H9 (cell line): Measurements from ENCODE around the gene NCAM2. TPM values are rescaled to one million over a fixed set of nuclear protein-coding genes. Genes with fewer than 3 reads are reported as not detected.

Source experiments
- DNase-seq: peaks from one replicate; pipeline ENCODE4 v3.0.0-alpha.2; 2017
- H2AFZ ChIP-seq: one replicate; pipeline ENCODE4 v1.6.1; 2013; ENCODE audit warnings: mild to moderate bottlenecking, low read length, control low read depth, moderate library complexity
- H2AK5ac ChIP-seq: 2 replicates; pipeline ENCODE4 v1.6.1; 2013; ENCODE audit warnings: low read length, control low read depth, mixed read lengths; ENCODE audit not compliant: insufficient read length
- H2BK120ac ChIP-seq: one replicate; pipeline ENCODE4 v1.6.1; 2013; ENCODE audit warnings: low read depth, mild to moderate bottlenecking, low read length, control low read depth, inconsistent platforms; ENCODE audit not compliant: poor library complexity, severe bottlenecking
- H2BK12ac ChIP-seq: 2 replicates; pipeline ENCODE4 v1.6.1; 2013; ENCODE audit warnings: low read length, control low read depth, mixed read lengths, low read depth; ENCODE audit not compliant: insufficient read length
- H2BK15ac ChIP-seq: 2 replicates; pipeline ENCODE4 v1.6.1; 2013; ENCODE audit warnings: low read depth, low read length, control low read depth
- H2BK20ac ChIP-seq: one replicate; pipeline ENCODE4 v1.6.1; 2013; ENCODE audit warnings: low read depth, mild to moderate bottlenecking, low read length, control low read depth, inconsistent platforms; ENCODE audit not compliant: poor library complexity, severe bottlenecking
- H2BK5ac ChIP-seq: 2 replicates; pipeline ENCODE4 v1.6.1; 2013; ENCODE audit warnings: low read length, control low read depth, mixed read lengths; ENCODE audit not compliant: insufficient read length
- H3K14ac ChIP-seq: 2 replicates; pipeline ENCODE4 v1.6.1; 2013; ENCODE audit warnings: low read length, control low read depth; ENCODE audit not compliant: insufficient read depth
- H3K18ac ChIP-seq: 2 replicates; pipeline ENCODE4 v1.6.1; 2013; ENCODE audit warnings: low read depth, mild to moderate bottlenecking, mixed read lengths, low read length, control low read depth; ENCODE audit not compliant: insufficient read length
- H3K23ac ChIP-seq: 2 replicates; pipeline ENCODE4 v1.6.1; 2013; ENCODE audit warnings: low read length, control low read depth, mixed read lengths, low read depth; ENCODE audit not compliant: insufficient read length
- H3K23me2 ChIP-seq: 2 replicates; pipeline ENCODE4 v1.6.1; 2013; ENCODE audit warnings: low read depth, mild to moderate bottlenecking, mixed read lengths, low read length, control low read depth; ENCODE audit not compliant: insufficient read length, poor library complexity, severe bottlenecking
- H3K27ac ChIP-seq: 2 replicates; pipeline ENCODE4 v1.5.1; 2013; ENCODE audit warnings: low read length, control low read depth, mixed read lengths, low read depth; ENCODE audit not compliant: insufficient read length
- H3K27me3 ChIP-seq: 2 replicates; pipeline ENCODE4 v1.6.1; 2013; ENCODE audit warnings: low read length, control low read depth, inconsistent platforms; ENCODE audit not compliant: insufficient read depth
- H3K4ac ChIP-seq: 2 replicates; pipeline ENCODE4 v1.6.1; 2013; ENCODE audit warnings: low read depth, mild to moderate bottlenecking, control low read depth, inconsistent platforms, low read length, moderate library complexity
- H3K4me1 ChIP-seq: 2 replicates; pipeline ENCODE4 v1.6.1; 2013; ENCODE audit warnings: low read length, control low read depth, inconsistent platforms; ENCODE audit not compliant: insufficient read depth
- H3K4me2 ChIP-seq: 2 replicates; pipeline ENCODE4 v1.6.1; 2013; ENCODE audit warnings: low read length, control low read depth, mixed read lengths; ENCODE audit not compliant: insufficient read length, insufficient read depth
- H3K56ac ChIP-seq: 2 replicates; pipeline ENCODE4 v1.6.1; 2013; ENCODE audit warnings: low read depth, mild to moderate bottlenecking, mixed read lengths, low read length, control low read depth; ENCODE audit not compliant: insufficient read length
- H3K79me1 ChIP-seq: 2 replicates; pipeline ENCODE4 v1.6.1; 2013; ENCODE audit warnings: low read depth, mild to moderate bottlenecking, moderate library complexity, low read length, control low read depth, inconsistent platforms; ENCODE audit not compliant: insufficient read depth, poor library complexity, severe bottlenecking
- H3K79me2 ChIP-seq: 2 replicates; pipeline ENCODE4 v1.6.1; 2013; ENCODE audit warnings: low read length, control low read depth, inconsistent platforms; ENCODE audit not compliant: insufficient read depth
- H3K9ac ChIP-seq: 2 replicates; pipeline ENCODE4 v1.6.1; 2013; ENCODE audit warnings: low read length, control low read depth, mixed read lengths; ENCODE audit not compliant: insufficient read length; ENCODE audit errors: extremely low read depth
- H3K9me3 ChIP-seq: one replicate; pipeline ENCODE4 v1.6.1; 2013; ENCODE audit warnings: low read depth, low read length, inconsistent platforms; ENCODE audit not compliant: control insufficient read depth
- H3T11ph ChIP-seq: one replicate; pipeline ENCODE4 v1.6.1; 2013; ENCODE audit warnings: mild to moderate bottlenecking, low read length, control low read depth, inconsistent platforms
- H4K20me1 ChIP-seq: one replicate; pipeline ENCODE4 v1.6.1; 2013; ENCODE audit not compliant: control insufficient read depth, insufficient read length, insufficient read depth
- H4K5ac ChIP-seq: 2 replicates; pipeline ENCODE4 v1.6.1; 2013; ENCODE audit warnings: low read depth, mild to moderate bottlenecking, mixed read lengths, low read length, control low read depth; ENCODE audit not compliant: insufficient read length
- H4K8ac ChIP-seq: replicated peaks from 2 replicates; pipeline ENCODE4 v1.6.1; 2013; ENCODE audit warnings: low read length, control low read depth, mixed read lengths, low read depth; ENCODE audit not compliant: insufficient read length
- H4K91ac ChIP-seq: 2 replicates; pipeline ENCODE4 v1.6.1; 2013; ENCODE audit warnings: low read depth, mild to moderate bottlenecking, moderate library complexity, mixed read lengths, low read length, control low read depth; ENCODE audit not compliant: insufficient read length
- H3K27ac Mint-ChIP-seq, 3 experiments: 2 replicates in 2 of 3; 3 replicates in 1 of 3; pipeline ENCODE4 v1.8.0; 2020 to 2021; ENCODE audit warnings: mixed read lengths in 3 of 3, mild to moderate bottlenecking in 1 of 3, moderate library complexity in 1 of 3
- H3K27me3 Mint-ChIP-seq: 2 replicates; pipeline ENCODE4 v1.8.0; 2021; ENCODE audit warnings: low read depth, mild to moderate bottlenecking, moderate library complexity, mixed read lengths
- H3K36me3 Mint-ChIP-seq, 3 experiments: 2 replicates in 2 of 3; 3 replicates in 1 of 3; pipeline ENCODE4 v1.8.0; 2020 to 2021; ENCODE audit warnings: low read depth in 3 of 3, mixed read lengths in 3 of 3; ENCODE audit not compliant: insufficient read depth in 1 of 3
- H3K4me1 Mint-ChIP-seq, 2 experiments: 2 replicates each; pipeline ENCODE4 v1.8.0; 2020; ENCODE audit warnings: mixed read lengths in 2 of 2
- H3K4me3 Mint-ChIP-seq, 2 experiments: 2 replicates in 1 of 2; 3 replicates in 1 of 2; pipeline ENCODE4 v1.8.0; 2020 to 2021; ENCODE audit warnings: mild to moderate bottlenecking in 2 of 2, mixed read lengths in 2 of 2, moderate library complexity in 1 of 2
- H3K9me3 Mint-ChIP-seq, 2 experiments: 2 replicates in 1 of 2; 3 replicates in 1 of 2; pipeline ENCODE4 v1.8.0; 2020; ENCODE audit warnings: mild to moderate bottlenecking in 2 of 2, mixed read lengths in 2 of 2, moderate library complexity in 1 of 2
- CTCF ChIP-seq: fragments of 200-600 bp; sonication (generic); conservative IDR thresholded peaks from 3 replicates; pipeline ENCODE4 v1.8.0; 2021; ENCODE audit warnings: antibody characterized with exemption, mild to moderate bottlenecking
- WGBS: extraction: QIAGEN DNeasy Blood & Tissue Kit; methylation state at CpG from one replicate; pipeline ENCODE4 v1.1.7; 2013; ENCODE audit warnings: missing lambda C conversion rate, low lambda C conversion rate, mixed read lengths; ENCODE audit not compliant: insufficient read length; ENCODE audit errors: extremely low coverage; 5-methylcytosine and 5-hydroxymethylcytosine counted together
- total RNA-seq: library from RNA; stranded (reverse); gene quantifications from 2 replicates; pipeline ENCODE4 v1.2.1, GENCODE V29; 2021

Gene NCAM2
- total RNA-seq, 1 experiment from 2014 or later = 2.2 TPM

GRCh38 chr21:21002153-21002552, 3.9 kb downstream of the NCAM2 start:
- H3K4me2 ChIP-seq = no peak overlapping the region

More at GRCh38 chr21:21002153-21002552, 3.9 kb downstream of the NCAM2 start:
- Mint-ChIP-seq H3K27ac (no peak overlapping the region), H3K9me3 (no peaks in the 10 kb centered on the region), H3K36me3 (no peaks in the 10 kb centered on the region; a peak in 1 of 7 replicates), H3K4me1 (peaks cover 8 to 11% of the 10 kb centered on the region in 2 experiments), H3K4me3 (no peak overlapping the region), H3K27me3 (peaks cover 18% of the 10 kb centered on the region)
- no peak overlapping the region for H3K27ac ChIP-seq
- H2AK5ac ChIP-seq = no peak overlapping the region
- H2BK15ac ChIP-seq = no peak overlapping the region
- no peaks in the 10 kb centered on the region for H3K79me1 ChIP-seq
- no peak overlapping the region for H2BK5ac ChIP-seq
- no peak overlapping the region for H4K5ac ChIP-seq
- H2AFZ ChIP-seq = no peak overlapping the region
- H3K4ac ChIP-seq = no peak overlapping the region
- TF ChIP-seq CTCF = no peak
- H4K91ac ChIP-seq = no peak overlapping the region
- peaks cover 5% of the 10 kb centered on the region; the same call in 1 of the 2 replicates for H3K27me3 ChIP-seq
- H3K9ac ChIP-seq = no peak overlapping the region
- H4K20me1 ChIP-seq = no peaks in the 10 kb centered on the region
- no peak overlapping the region for H4K8ac ChIP-seq
- H3T11ph ChIP-seq = no peak overlapping the region
- no peak overlapping the region for H3K18ac ChIP-seq
- WGBS = no CpG with 5 or more reads among the region's 4 CpGs
- no peak overlapping the region for H3K23ac ChIP-seq
- H2BK120ac ChIP-seq = no peak overlapping the region
- no peak overlapping the region for H3K56ac ChIP-seq
- H3K79me2 ChIP-seq = no peaks in the 10 kb centered on the region
- no peak overlapping the region for H3K14ac ChIP-seq
- H2BK12ac ChIP-seq = no peak overlapping the region
- no peak for DNase-seq
- no peak overlapping the region for H2BK20ac ChIP-seq
- H3K4me1 ChIP-seq = 0 out of 2 replicates have a peak, but pooled peaks cover 2% of the 10 kb centered on the region
- no peaks in the 10 kb centered on the region for H3K9me3 ChIP-seq
- H3K23me2 ChIP-seq = peaks cover 9% of the 10 kb centered on the region
